ENCODE results near the gene PARD3. TPM values are rescaled to one million over a fixed set of nuclear protein-coding genes. Genes with fewer than 3 reads are reported as not detected.

The PARD3 gene
- total RNA-seq, 3 donors from 2014 or later, result 39.5 to 87.9 (median 47.0) TPM

GRCh38 chr10:34151931-34152330 lies 663.2 kb downstream of the PARD3 start:
- H3K36me3 ChIP-seq (ENCODE audit: low read depth), result no peaks in the 10 kb centered on the region
- no peaks in the 10 kb centered on the region for H3K9me3 ChIP-seq
- intact Hi-C loops (cut with DNase I, micrococcal nuclease), result no loop called here
- DNase-seq, result no peak
- no peak for ATAC-seq
- H3K4me3 ChIP-seq, result no peak overlapping the region
- TF ChIP-seq CTCF (IDR thresholded peaks at IDR 0.05), result no peak
- H3K4me1 ChIP-seq (ENCODE audit: low read depth), result no peaks in the 10 kb centered on the region

- ATAC-seq, result no peak
- no peak for TF ChIP-seq CTCF (IDR thresholded peaks at IDR 0.05)
- no peaks in the 10 kb centered on the region for H3K4me1 ChIP-seq (ENCODE audit: low read depth)
These were observed 663.6 kb downstream of the PARD3 start for GRCh38 chr10:34151481-34151880.

GRCh38 chr10:34150103-34150502 lies 665.0 kb downstream of the PARD3 start:
- DNase-seq (no peak), ATAC-seq (no peak)
- TF ChIP-seq CTCF (IDR thresholded peaks at IDR 0.05), result no peak
- intact Hi-C loops (cut with DNase I, micrococcal nuclease), result no loop called here
- H3K9me3 ChIP-seq, result no peaks in the 10 kb centered on the region
- no peaks in the 10 kb centered on the region for H3K36me3 ChIP-seq (ENCODE audit: low read depth)
- no peak overlapping the region for H3K4me3 ChIP-seq
- H3K4me1 ChIP-seq (ENCODE audit: low read depth), result no peaks in the 10 kb centered on the region

More at GRCh38 chr10:34151481-34151880, 663.6 kb downstream of the PARD3 start:
- Histone ChIP-seq H3K9me3 (no peaks in the 10 kb centered on the region), H3K4me3 (no peak overlapping the region), H3K36me3 (ENCODE audit: low read depth) (no peaks in the 10 kb centered on the region)
- intact Hi-C loops (cut with DNase I, micrococcal nuclease), result no loop called here
- no peak for DNase-seq

GRCh38 chr10:34148305-34148657 lies 666.8 kb downstream of the PARD3 start:
- no peak for ATAC-seq

GRCh38 chr10:34147641-34148304 lies 667.3 kb downstream of the PARD3 start:
- Histone ChIP-seq H3K4me3 (no peak overlapping the region), H3K9me3 (no peaks in the 10 kb centered on the region), H3K36me3 (ENCODE audit: low read depth) (no peaks in the 10 kb centered on the region), H3K4me1 (ENCODE audit: low read depth) (no peaks in the 10 kb centered on the region)
- TF ChIP-seq CTCF (IDR thresholded peaks at IDR 0.05), result no peak
- intact Hi-C loops (cut with DNase I, micrococcal nuclease), result no loop called here
- ATAC-seq (no peak), DNase-seq (no peak)

More at GRCh38 chr10:34148305-34148657, 666.8 kb downstream of the PARD3 start:
- intact Hi-C loops (cut with DNase I, micrococcal nuclease), result no loop called here
- no peaks in the 10 kb centered on the region for H3K4me1 ChIP-seq (ENCODE audit: low read depth)
- H3K36me3 ChIP-seq (ENCODE audit: low read depth), result no peaks in the 10 kb centered on the region
- H3K4me3 ChIP-seq, result no peak overlapping the region
- DNase-seq, result no peak
- H3K9me3 ChIP-seq, result no peaks in the 10 kb centered on the region
- no peak for TF ChIP-seq CTCF (IDR thresholded peaks at IDR 0.05)

- TF ChIP-seq CTCF (IDR thresholded peaks at IDR 0.05), result no peak
- no peak for DNase-seq
- H3K4me1 ChIP-seq (ENCODE audit: low read depth), result no peaks in the 10 kb centered on the region
- H3K9me3 ChIP-seq, result no peaks in the 10 kb centered on the region
- no peak for ATAC-seq
- no peaks in the 10 kb centered on the region for H3K36me3 ChIP-seq (ENCODE audit: low read depth)
- no peak overlapping the region for H3K4me3 ChIP-seq
- intact Hi-C loops (cut with DNase I, micrococcal nuclease), result no loop called here
These were observed 669.4 kb downstream of the PARD3 start for GRCh38 chr10:34145715-34146114.
